ENCODE data around the gene JAZF1. TPM values are rescaled to one million over a fixed set of nuclear protein-coding genes. Genes with fewer than 3 reads are reported as not detected.

The JAZF1 gene
- total and polyA plus RNA-seq, 2 of the 8 experiments (the other 6 are each of a cell fraction or from before 2014, with no cell fraction given), result 2.6 to 21.8 TPM

- H3K36me3 ChIP-seq (ENCODE audit: control insufficient read depth in 2 of 4, insufficient read depth in 4 of 4, low read length in 3 of 4), result no peaks in the 10 kb centered on the region
- H4K8ac ChIP-seq (ENCODE audit: extremely low read depth, insufficient read depth, low read length), result no peak overlapping the region
- no peak overlapping the region for H2BK15ac ChIP-seq (ENCODE audit: low read length)
- H3K23ac ChIP-seq (ENCODE audit: insufficient read length), result no peak overlapping the region
- no peak overlapping the region for H2BK12ac ChIP-seq (ENCODE audit: low read depth, low read length)
- no peak overlapping the region for H3K4ac ChIP-seq (replicated peaks; ENCODE audit: insufficient read length, low read depth, low read length)
- no peak overlapping the region for H3K56ac ChIP-seq (replicated peaks; ENCODE audit: insufficient read length, low read depth, low read length)
- no peak overlapping the region for H3K9ac ChIP-seq (replicated peaks in 1 of 4; ENCODE audit: extremely low read depth in 1 of 4, low read depth in 3 of 4, low read length in 3 of 4)
- peak in 1 of 2 experiments; percentile 4; a peak in 1 of 4 replicates for TF ChIP-seq RAD21 (IDR thresholded peaks at IDR 0.05 in 1 of 2, conservative IDR thresholded peaks at IDR 0.05 in 1 of 2; ENCODE audit: low read depth in 2 of 2, low read length in 2 of 2)
- TF ChIP-seq CTCF (IDR thresholded peaks at IDR 0.05; ENCODE audit: control extremely low read depth in 1 of 3, insufficient read depth in 1 of 3, low read depth in 1 of 3, low read length in 3 of 3), result peak in 1 of 3 experiments; percentile 8; a peak in 1 of 4 replicates
- TF ChIP-seq TBP (IDR thresholded peaks at IDR 0.05; ENCODE audit: low read depth, low read length), result no peak
- H4K5ac ChIP-seq (ENCODE audit: insufficient read length, low read depth, low read length), result no peak overlapping the region
- H3K4me2 ChIP-seq (ENCODE audit: insufficient read depth in 1 of 2, low read depth in 2 of 2, low read length in 2 of 2), result no peak overlapping the region
- H3K23me2 ChIP-seq (ENCODE audit: low read depth, low read length), result no peaks in the 10 kb centered on the region
- no peak overlapping the region for H2BK120ac ChIP-seq (replicated peaks; ENCODE audit: low read depth, low read length)
- H2AFZ ChIP-seq (ENCODE audit: low read length), result no peak overlapping the region
- H3K79me1 ChIP-seq (ENCODE audit: low read depth, low read length), result no peaks in the 10 kb centered on the region; the same call in 1 of the 2 replicates
- H4K20me1 ChIP-seq (replicated peaks in 1 of 2; ENCODE audit: control insufficient read depth in 1 of 2, insufficient read depth in 2 of 2, low read length in 2 of 2), result no peaks in the 10 kb centered on the region
- peaks cover 0 to 8% (median 1%) of the 10 kb centered on the region in 4 experiments; a peak in 2 of 7 replicates for H3K4me1 ChIP-seq (replicated peaks in 1 of 4; ENCODE audit: control insufficient read depth in 3 of 4, insufficient read depth in 4 of 4, low read length in 3 of 4)
- no peak overlapping the region for H2AK5ac ChIP-seq (ENCODE audit: low read depth, low read length)
- H2BK5ac ChIP-seq (ENCODE audit: low read depth, low read length), result no peak overlapping the region
- ChIA-PET POLR2A (ENCODE audit: partially characterized antibody) (interaction anchor here (1.0 kb wide), 1 partner anchor 10 kb away, joined by 3 read pairs; no protein-coding TSS in a partner anchor), CTCF (ENCODE audit: partially characterized antibody) (interaction anchor here (0.7 kb wide), 1 partner anchor 115 kb away, joined by 3 read pairs; no protein-coding TSS in a partner anchor)
- H3K4me3 ChIP-seq (ENCODE audit: extremely low read depth in 1 of 4, insufficient read depth in 2 of 4, low read depth in 3 of 4, low read length in 4 of 4), result no peak overlapping the region
- no peak overlapping the region for H4K91ac ChIP-seq (replicated peaks; ENCODE audit: insufficient read length, low read length)
- H3K14ac ChIP-seq (ENCODE audit: insufficient read length), result no peak overlapping the region
- H3K79me2 ChIP-seq (ENCODE audit: control insufficient read depth in 1 of 2, insufficient read depth in 2 of 2, low read length in 2 of 2), result peaks cover 0 to 8% of the 10 kb centered on the region in 2 experiments; a peak in 3 of 4 replicates
- H3K9me3 ChIP-seq (ENCODE audit: insufficient read depth in 2 of 2, low read depth in 1 of 2, low read length in 1 of 2), result no peaks in the 10 kb centered on the region
- no peaks in the 10 kb centered on the region for H3K27me3 ChIP-seq (replicated peaks in 1 of 4; ENCODE audit: control insufficient read depth in 3 of 4, extremely low read depth in 1 of 4, insufficient read depth in 3 of 4, low read length in 3 of 4)
- no peak overlapping the region for H2BK20ac ChIP-seq (ENCODE audit: low read length)
- FAIRE-seq, result no peak
- H3K18ac ChIP-seq (ENCODE audit: extremely low read depth, low read length), result no peak overlapping the region
- H3K27ac ChIP-seq (ENCODE audit: low read depth, low read length), result no peak overlapping the region
- DNase-seq (ENCODE audit: low read depth in 1 of 2, low spot score in 2 of 2), result no peak
Measured at GRCh38 chr7:28163949-28164348, 16.6 kb downstream of the JAZF1 start.

Data from H1 (cell line).